GM12878 (cell line): ENCODE data around the gene FOXP1. TPM values are rescaled to one million over a fixed set of nuclear protein-coding genes. Genes with fewer than 3 reads are reported as not detected.

Experiments used
- ATAC-seq: fragments of 200-7000 bp; cut with Tn5 transposase; 3 replicates; pipeline ENCODE4 v1.9.1; 2020; ENCODE audit warnings: mild to moderate bottlenecking, moderate library complexity
- BruUV-seq: library from RNA; stranded (reverse); fragments of 400-500 nt; replicated peaks from 2 replicates; lab custom pipeline; 2021; lab: Mats Ljungman, UMichigan
- CTCF ChIA-PET: fragments of 300-600 bp; sonication (Branson Sonifier 250); formaldehyde crosslinking; extraction: SDS; loops from one replicate; lab custom pipeline; 2021; ENCODE audit warnings: inconsistent platforms; lab: Yijun Ruan, JAX
- POLR2A ChIA-PET: fragments of 350-600 bp; formaldehyde crosslinking; extraction: SDS; loops from one replicate; lab custom pipeline; 2021; ENCODE audit warnings: inconsistent platforms; lab: Charles Lee
- RAD21 ChIA-PET: fragments of 300-600 bp; sonication (Branson Sonifier 250); formaldehyde crosslinking; loops from one replicate; lab custom pipeline; 2023; ENCODE audit warnings: antibody characterized with exemption; ENCODE audit not compliant: unreplicated experiment; lab: Charles Lee
- SMC1A ChIA-PET: fragments of 300-600 bp; sonication (Branson Sonifier 250); formaldehyde crosslinking; loops from one replicate; lab custom pipeline; 2023; ENCODE audit not compliant: unreplicated experiment, uncharacterized antibody; lab: Charles Lee
- DNase-seq: peaks from one replicate; pipeline ENCODE4 v3.0.0-alpha.2; 2011; ENCODE audit warnings: low read depth, low spot score
- FAIRE-seq: peaks from 3 replicates; lab custom pipeline; 2011; peaks lifted over from hg19 to GRCh38; lab: Jason Lieb, UNC
- H2AFZ ChIP-seq: 2 replicates; pipeline ENCODE4 v1.6.0; 2011; ENCODE audit warnings: low read depth, low read length, control low read depth; ENCODE audit not compliant: control insufficient read depth
- H3K27ac ChIP-seq: 2 replicates; pipeline ENCODE4 v1.5.1; 2011; ENCODE audit warnings: control low read depth; ENCODE audit not compliant: control insufficient read depth, insufficient read depth
- H3K27me3 ChIP-seq, 2 experiments: replicated peaks in 1 of 2; 2 replicates each; pipeline versions ENCODE4 v1.6.0 to v1.6.1; 2011; ENCODE audit warnings: low read length in 1 of 2; ENCODE audit not compliant: control insufficient read depth in 2 of 2, insufficient read depth in 2 of 2
- H3K36me3 ChIP-seq, 2 experiments: 2 replicates each; pipeline ENCODE4 v1.5.1; 2011; ENCODE audit warnings: low read length in 1 of 2; ENCODE audit not compliant: control insufficient read depth in 2 of 2, insufficient read depth in 2 of 2
- H3K4me1 ChIP-seq: 2 replicates; pipeline ENCODE4 v1.6.1; 2011; ENCODE audit warnings: mild to moderate bottlenecking, low read length, moderate library complexity, mixed read lengths; ENCODE audit not compliant: control insufficient read depth, insufficient read depth
- H3K4me2 ChIP-seq: 2 replicates; pipeline ENCODE4 v1.6.0; 2011; ENCODE audit warnings: control low read depth; ENCODE audit not compliant: control insufficient read depth, insufficient read depth
- H3K4me3 ChIP-seq: fragments of 200-600 bp; sonication (generic); 2 replicates; pipeline ENCODE4 v1.5.1; 2016
- H3K79me2 ChIP-seq: 2 replicates; pipeline ENCODE4 v1.6.0; 2011; ENCODE audit warnings: low read length; ENCODE audit not compliant: control insufficient read depth, insufficient read depth
- H3K9ac ChIP-seq: 2 replicates; pipeline ENCODE4 v1.8.0; 2011; ENCODE audit warnings: low read length, control low read depth, mixed read lengths; ENCODE audit not compliant: control insufficient read depth, insufficient read depth
- H3K9me3 ChIP-seq: replicated peaks from 3 replicates; pipeline ENCODE4 v1.5.1; 2011; ENCODE audit warnings: mild to moderate bottlenecking, low read length; ENCODE audit not compliant: control insufficient read depth, insufficient read depth
- H4K20me1 ChIP-seq: 2 replicates; pipeline ENCODE4 v1.6.0; 2011; ENCODE audit not compliant: control insufficient read depth, insufficient read depth
- CEBPB ChIP-seq, 2 experiments: fragments of 150-350 bp in 1 of 2; IDR thresholded peaks; 2 replicates each; pipeline ENCODE4 v1.6.1; 2012 to 2014; ENCODE audit warnings: low read depth in 2 of 2, low read length in 2 of 2, borderline replicate concordance in 1 of 2, inconsistent platforms in 1 of 2
- GABPA ChIP-seq: IDR thresholded peaks from 2 replicates; pipeline ENCODE4 v1.6.1; 2014; ENCODE audit warnings: antibody characterized with exemption, low read depth, mild to moderate bottlenecking, inconsistent platforms
- MTA3 ChIP-seq: IDR thresholded peaks from 2 replicates; pipeline ENCODE4 v1.6.1; 2012; ENCODE audit warnings: low read length, inconsistent platforms, borderline replicate concordance
- MYB ChIP-seq: fragments of 150-350 bp; IDR thresholded peaks from 2 replicates; pipeline ENCODE4 v1.6.1; 2014; ENCODE audit warnings: mild to moderate bottlenecking, low read depth, low read length, borderline replicate concordance
- MYC ChIP-seq: IDR thresholded peaks from 2 replicates; pipeline ENCODE4 v1.6.1; 2011; ENCODE audit warnings: mild to moderate bottlenecking, low read length, moderate library complexity, inconsistent platforms; ENCODE audit not compliant: insufficient read depth, insufficient replicate concordance, insufficient read length, severe bottlenecking
- NR2C1 ChIP-seq: fragments of 450-650 bp; IDR thresholded peaks from 2 replicates; pipeline ENCODE4 v1.6.1; 2017; ENCODE audit warnings: antibody characterized with exemption, mild to moderate bottlenecking, moderate library complexity
- SMAD1 ChIP-seq: fragments of 450-650 bp; IDR thresholded peaks from 2 replicates; pipeline ENCODE4 v1.6.1; 2018; ENCODE audit warnings: mild to moderate bottlenecking, low read depth; ENCODE audit not compliant: partially characterized antibody
- TAF1 ChIP-seq: IDR thresholded peaks from 2 replicates; pipeline ENCODE4 v1.6.1; 2011; ENCODE audit warnings: mild to moderate bottlenecking, low read depth, low read length, borderline replicate concordance
- WGBS: methylation state at CpG from one replicate; pipeline ENCODE4 v1.1.6; 2016; ENCODE audit warnings: low lambda C conversion rate; ENCODE audit not compliant: insufficient replicate concordance, insufficient coverage; ENCODE audit errors: missing lambda C conversion rate; 5-methylcytosine and 5-hydroxymethylcytosine counted together
- in situ Hi-C: fragments of 300-500 bp; cut with MboI; formaldehyde crosslinking; loops from 9 replicates; pipeline ENCODE4 v1.14.3; 2018; ENCODE audit warnings: mixed read lengths
- intact Hi-C: fragments of 100-400 bp; cut with micrococcal nuclease; formaldehyde crosslinking; loops from one replicate; pipeline ENCODE4 v1.14.2; 2022; ENCODE audit not compliant: unreplicated experiment
- polyA plus RNA-seq, 11 experiments: library from polyadenylated mRNA; depleted of rRNA in 4 of 11; unstranded in 6 of 11; stranded (reverse) in 5 of 11; fragments of >200 nt; fragmentation: Nextera tagmentation in 4 of 11; fragmentation: Illumina TruSeq in 1 of 11; extraction: Ambion mirVana in 4 of 11; extraction: Trizol in 1 of 11; gene quantifications; 1 replicate in 1 of 11; 2 replicates in 10 of 11; pipeline versions ENCODE4 v1.2.1 to v1.2.3, GENCODE V29; 2011 to 2016; ENCODE audit warnings: inconsistent platforms in 2 of 11, missing spikeins in 2 of 11, low read depth in 1 of 11
- total RNA-seq, 4 experiments: library from RNA; depleted of rRNA in 3 of 4; stranded (reverse); fragments of >200 nt in 3 of 4; fragmentation: Illumina TruSeq in 1 of 4; extraction: Trizol in 1 of 4; gene quantifications; 2 replicates each; pipeline versions ENCODE4 v1.2.1 to v1.2.3, GENCODE V29; 2013 to 2021
- TF ChIP-seq, protein P1 (sequence below): IDR thresholded peaks from 2 replicates; pipeline ENCODE4 v1.6.1; 2011; ENCODE audit warnings: borderline replicate concordance, low read depth, mild to moderate bottlenecking, moderate library complexity, mixed read lengths, low read length; ENCODE audit not compliant: insufficient read depth; ENCODE audit errors: extremely low read length
- TF ChIP-seq, protein P2 (sequence below): fragments of 450-650 bp; IDR thresholded peaks from 2 replicates; pipeline ENCODE4 v1.6.1; 2016; ENCODE audit warnings: mild to moderate bottlenecking
- TF ChIP-seq, protein P3 (sequence below): IDR thresholded peaks from 2 replicates; pipeline ENCODE4 v1.6.1; 2012; ENCODE audit warnings: low read length, inconsistent platforms
- TF ChIP-seq, protein P4 (sequence below): fragments of 450-650 bp; formaldehyde crosslinking; IDR thresholded peaks from 2 replicates; pipeline ENCODE4 v1.4.0; 2022; ENCODE audit warnings: mild to moderate bottlenecking, moderate library complexity

The FOXP1 gene
- total and polyA plus RNA-seq, 10 of the 15 experiments (the other 5 are each of a cell fraction or from before 2014, with no cell fraction given), result 0.05 to 1.6 (median 0.20) TPM; not detected in 1

DNA sequence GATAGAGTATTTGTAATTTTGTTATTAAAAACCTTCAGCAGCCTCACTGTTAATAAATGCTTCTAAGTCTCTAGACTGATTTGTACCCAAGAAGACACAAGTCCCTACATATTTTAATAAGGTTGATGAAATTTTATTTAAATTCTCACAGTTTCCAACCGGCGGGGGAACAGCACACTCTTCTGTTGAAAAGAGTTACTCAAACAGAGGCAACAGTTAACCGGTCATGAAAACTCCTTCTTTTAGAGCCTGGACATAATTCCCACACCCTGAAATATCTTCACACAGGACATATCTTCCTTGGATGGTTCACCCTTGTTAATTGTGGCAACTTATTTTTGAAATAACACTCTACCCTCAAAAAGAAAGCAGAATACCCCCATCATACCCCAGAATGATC, 278.8 kb downstream of the FOXP1 start:
- ChIA-PET POLR2A (no interaction called here), RAD21 (no interaction called here), SMC1A (no interaction called here), CTCF (no interaction called here)
- H3K9ac ChIP-seq, result no peak overlapping the region
- no peaks in the 10 kb centered on the region for H4K20me1 ChIP-seq
- FAIRE-seq (no peak), ATAC-seq (no peak), DNase-seq (no peak)
- H3K4me3 ChIP-seq, result no peak overlapping the region
- no peaks in the 10 kb centered on the region for H3K4me1 ChIP-seq
- no peaks in the 10 kb centered on the region for H3K9me3 ChIP-seq
- TF ChIP-seq MYB (no peak), NR2C1 (no peak), SMAD1 (no peak), TAF1 (no peak), GABPA (no peak), CEBPB (IDR thresholded peaks at IDR 0.05; ENCODE audit: borderline replicate concordance in 1 of 2, low read depth in 2 of 2, low read length in 2 of 2) (no peak), MYC (no peak), MTA3 (no peak)
- TF ChIP-seq, protein P1, sequence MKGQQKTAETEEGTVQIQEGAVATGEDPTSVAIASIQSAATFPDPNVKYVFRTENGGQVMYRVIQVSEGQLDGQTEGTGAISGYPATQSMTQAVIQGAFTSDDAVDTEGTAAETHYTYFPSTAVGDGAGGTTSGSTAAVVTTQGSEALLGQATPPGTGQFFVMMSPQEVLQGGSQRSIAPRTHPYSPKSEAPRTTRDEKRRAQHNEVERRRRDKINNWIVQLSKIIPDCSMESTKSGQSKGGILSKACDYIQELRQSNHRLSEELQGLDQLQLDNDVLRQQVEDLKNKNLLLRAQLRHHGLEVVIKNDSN, result no peak
- TF ChIP-seq, protein P2, sequence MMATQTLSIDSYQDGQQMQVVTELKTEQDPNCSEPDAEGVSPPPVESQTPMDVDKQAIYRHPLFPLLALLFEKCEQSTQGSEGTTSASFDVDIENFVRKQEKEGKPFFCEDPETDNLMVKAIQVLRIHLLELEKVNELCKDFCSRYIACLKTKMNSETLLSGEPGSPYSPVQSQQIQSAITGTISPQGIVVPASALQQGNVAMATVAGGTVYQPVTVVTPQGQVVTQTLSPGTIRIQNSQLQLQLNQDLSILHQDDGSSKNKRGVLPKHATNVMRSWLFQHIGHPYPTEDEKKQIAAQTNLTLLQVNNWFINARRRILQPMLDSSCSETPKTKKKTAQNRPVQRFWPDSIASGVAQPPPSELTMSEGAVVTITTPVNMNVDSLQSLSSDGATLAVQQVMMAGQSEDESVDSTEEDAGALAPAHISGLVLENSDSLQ, result no peak
- TF ChIP-seq, protein P3, sequence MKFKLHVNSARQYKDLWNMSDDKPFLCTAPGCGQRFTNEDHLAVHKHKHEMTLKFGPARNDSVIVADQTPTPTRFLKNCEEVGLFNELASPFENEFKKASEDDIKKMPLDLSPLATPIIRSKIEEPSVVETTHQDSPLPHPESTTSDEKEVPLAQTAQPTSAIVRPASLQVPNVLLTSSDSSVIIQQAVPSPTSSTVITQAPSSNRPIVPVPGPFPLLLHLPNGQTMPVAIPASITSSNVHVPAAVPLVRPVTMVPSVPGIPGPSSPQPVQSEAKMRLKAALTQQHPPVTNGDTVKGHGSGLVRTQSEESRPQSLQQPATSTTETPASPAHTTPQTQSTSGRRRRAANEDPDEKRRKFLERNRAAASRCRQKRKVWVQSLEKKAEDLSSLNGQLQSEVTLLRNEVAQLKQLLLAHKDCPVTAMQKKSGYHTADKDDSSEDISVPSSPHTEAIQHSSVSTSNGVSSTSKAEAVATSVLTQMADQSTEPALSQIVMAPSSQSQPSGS, result no peak
- TF ChIP-seq, protein P4, sequence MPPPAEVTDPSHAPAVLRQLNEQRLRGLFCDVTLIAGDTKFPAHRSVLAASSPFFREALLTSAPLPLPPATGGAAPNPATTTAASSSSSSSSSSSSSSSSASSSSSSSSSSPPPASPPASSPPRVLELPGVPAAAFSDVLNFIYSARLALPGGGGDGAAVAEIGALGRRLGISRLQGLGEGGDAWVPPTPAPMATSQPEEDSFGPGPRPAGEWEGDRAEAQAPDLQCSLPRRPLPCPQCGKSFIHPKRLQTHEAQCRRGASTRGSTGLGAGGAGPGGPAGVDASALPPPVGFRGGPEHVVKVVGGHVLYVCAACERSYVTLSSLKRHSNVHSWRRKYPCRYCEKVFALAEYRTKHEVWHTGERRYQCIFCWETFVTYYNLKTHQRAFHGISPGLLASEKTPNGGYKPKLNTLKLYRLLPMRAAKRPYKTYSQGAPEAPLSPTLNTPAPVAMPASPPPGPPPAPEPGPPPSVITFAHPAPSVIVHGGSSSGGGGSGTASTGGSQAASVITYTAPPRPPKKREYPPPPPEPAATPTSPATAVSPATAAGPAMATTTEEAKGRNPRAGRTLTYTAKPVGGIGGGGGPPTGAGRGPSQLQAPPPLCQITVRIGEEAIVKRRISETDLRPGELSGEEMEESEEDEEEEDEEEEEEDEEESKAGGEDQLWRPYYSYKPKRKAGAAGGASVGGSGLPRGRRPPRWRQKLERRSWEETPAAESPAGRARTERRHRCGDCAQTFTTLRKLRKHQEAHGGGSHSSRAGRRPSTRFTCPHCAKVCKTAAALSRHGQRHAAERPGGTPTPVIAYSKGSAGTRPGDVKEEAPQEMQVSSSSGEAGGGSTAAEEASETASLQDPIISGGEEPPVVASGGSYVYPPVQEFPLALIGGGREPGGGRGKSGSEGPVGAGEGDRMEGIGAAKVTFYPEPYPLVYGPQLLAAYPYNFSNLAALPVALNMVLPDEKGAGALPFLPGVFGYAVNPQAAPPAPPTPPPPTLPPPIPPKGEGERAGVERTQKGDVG (CRISPR knock-in tag), result no peak
- no peak overlapping the region for H3K4me2 ChIP-seq
- no TSS peak for BruUV-seq
- H3K27ac ChIP-seq, result no peak overlapping the region
- no peaks in the 10 kb centered on the region for H3K79me2 ChIP-seq
- intact Hi-C loops (no loop called here), in situ Hi-C loops (no loop called here)
- WGBS, result 45% methylated on average over 3 of the region's 3 CpGs
- no peak overlapping the region for H2AFZ ChIP-seq
- H3K27me3 ChIP-seq, result peaks cover 3 to 10% of the 10 kb centered on the region in 2 experiments; a peak in 3 of 4 replicates
- no peaks in the 10 kb centered on the region for H3K36me3 ChIP-seq
